GM12878 (cell line): ENCODE measurements around the gene SLC38A4. TPM values are rescaled to one million over a fixed set of nuclear protein-coding genes. Genes with fewer than 3 reads are reported as not detected.

ENCODE experiments used
- ATAC-seq: fragments of 200-7000 bp; cut with Tn5 transposase; 3 replicates; pipeline ENCODE4 v1.9.1; 2020; ENCODE audit warnings: mild to moderate bottlenecking, moderate library complexity
- BruUV-seq: library from RNA; stranded (reverse); fragments of 400-500 nt; replicated peaks from 2 replicates; lab custom pipeline; 2021; lab: Mats Ljungman, UMichigan
- CTCF ChIA-PET: fragments of 300-600 bp; sonication (Branson Sonifier 250); formaldehyde crosslinking; extraction: SDS; loops from one replicate; lab custom pipeline; 2021; ENCODE audit warnings: inconsistent platforms; lab: Yijun Ruan, JAX
- POLR2A ChIA-PET: fragments of 350-600 bp; formaldehyde crosslinking; extraction: SDS; loops from one replicate; lab custom pipeline; 2021; ENCODE audit warnings: inconsistent platforms; lab: Charles Lee
- RAD21 ChIA-PET: fragments of 300-600 bp; sonication (Branson Sonifier 250); formaldehyde crosslinking; loops from one replicate; lab custom pipeline; 2023; ENCODE audit warnings: antibody characterized with exemption; ENCODE audit not compliant: unreplicated experiment; lab: Charles Lee
- SMC1A ChIA-PET: fragments of 300-600 bp; sonication (Branson Sonifier 250); formaldehyde crosslinking; loops from one replicate; lab custom pipeline; 2023; ENCODE audit not compliant: unreplicated experiment, uncharacterized antibody; lab: Charles Lee
- DNase-seq: peaks from one replicate; pipeline ENCODE4 v3.0.0-alpha.2; 2011; ENCODE audit warnings: low read depth, low spot score
- FAIRE-seq: peaks from 3 replicates; lab custom pipeline; 2011; peaks lifted over from hg19 to GRCh38; lab: Jason Lieb, UNC
- H2AFZ ChIP-seq: 2 replicates; pipeline ENCODE4 v1.6.0; 2011; ENCODE audit warnings: low read depth, low read length, control low read depth; ENCODE audit not compliant: control insufficient read depth
- H3K27ac ChIP-seq: 2 replicates; pipeline ENCODE4 v1.5.1; 2011; ENCODE audit warnings: control low read depth; ENCODE audit not compliant: control insufficient read depth, insufficient read depth
- H3K27me3 ChIP-seq, 2 experiments: replicated peaks in 1 of 2; 2 replicates each; pipeline versions ENCODE4 v1.6.0 to v1.6.1; 2011; ENCODE audit warnings: low read length in 1 of 2; ENCODE audit not compliant: control insufficient read depth in 2 of 2, insufficient read depth in 2 of 2
- H3K36me3 ChIP-seq, 2 experiments: 2 replicates each; pipeline ENCODE4 v1.5.1; 2011; ENCODE audit warnings: low read length in 1 of 2; ENCODE audit not compliant: control insufficient read depth in 2 of 2, insufficient read depth in 2 of 2
- H3K4me1 ChIP-seq: 2 replicates; pipeline ENCODE4 v1.6.1; 2011; ENCODE audit warnings: mild to moderate bottlenecking, low read length, moderate library complexity, mixed read lengths; ENCODE audit not compliant: control insufficient read depth, insufficient read depth
- H3K4me2 ChIP-seq: 2 replicates; pipeline ENCODE4 v1.6.0; 2011; ENCODE audit warnings: control low read depth; ENCODE audit not compliant: control insufficient read depth, insufficient read depth
- H3K4me3 ChIP-seq: fragments of 200-600 bp; sonication (generic); 2 replicates; pipeline ENCODE4 v1.5.1; 2016
- H3K79me2 ChIP-seq: 2 replicates; pipeline ENCODE4 v1.6.0; 2011; ENCODE audit warnings: low read length; ENCODE audit not compliant: control insufficient read depth, insufficient read depth
- H3K9ac ChIP-seq: 2 replicates; pipeline ENCODE4 v1.8.0; 2011; ENCODE audit warnings: low read length, control low read depth, mixed read lengths; ENCODE audit not compliant: control insufficient read depth, insufficient read depth
- H3K9me3 ChIP-seq: replicated peaks from 3 replicates; pipeline ENCODE4 v1.5.1; 2011; ENCODE audit warnings: mild to moderate bottlenecking, low read length; ENCODE audit not compliant: control insufficient read depth, insufficient read depth
- H4K20me1 ChIP-seq: 2 replicates; pipeline ENCODE4 v1.6.0; 2011; ENCODE audit not compliant: control insufficient read depth, insufficient read depth
- BACH1 ChIP-seq: fragments of 450-650 bp; IDR thresholded peaks from 2 replicates; pipeline ENCODE4 v1.6.1; 2017; ENCODE audit warnings: mild to moderate bottlenecking, borderline replicate concordance
- CBX3 ChIP-seq: fragments of 200-600 bp; sonication (generic); IDR thresholded peaks from 2 replicates; pipeline ENCODE4 v1.6.1; 2016; ENCODE audit warnings: low read depth, borderline replicate concordance
- CBX5 ChIP-seq: sonication (generic); IDR thresholded peaks from 2 replicates; pipeline ENCODE4 v1.6.1; 2016; ENCODE audit warnings: low read depth, moderate library complexity, mild to moderate bottlenecking, inconsistent platforms
- ETV6 ChIP-seq, 2 experiments: fragments of 450-650 bp in 1 of 2; IDR thresholded peaks in 1 of 2; conservative IDR thresholded peaks in 1 of 2; 2 replicates each; pipeline ENCODE4 v1.6.1; 2014; ENCODE audit warnings: antibody characterized with exemption in 1 of 2, borderline replicate concordance in 1 of 2, low read depth in 1 of 2, mild to moderate bottlenecking in 1 of 2, moderate library complexity in 1 of 2
- EZH2 ChIP-seq: IDR thresholded peaks from 2 replicates; pipeline ENCODE4 v1.6.1; 2012; ENCODE audit warnings: low read depth, mild to moderate bottlenecking, control low read depth, inconsistent platforms, low read length, borderline replicate concordance; ENCODE audit not compliant: control insufficient read depth
- IKZF1 ChIP-seq: fragments of 450-650 bp; conservative IDR thresholded peaks from 2 replicates; pipeline ENCODE4 v1.6.1; 2017; ENCODE audit warnings: antibody characterized with exemption, mild to moderate bottlenecking
- MXI1 ChIP-seq: fragments of 150-350 bp; IDR thresholded peaks from 2 replicates; pipeline ENCODE4 v1.6.1; 2011; ENCODE audit warnings: low read depth, mild to moderate bottlenecking, inconsistent platforms, low read length, improper control_type of control experiment
- NFYB ChIP-seq: IDR thresholded peaks from 2 replicates; pipeline ENCODE4 v1.6.1; 2011; ENCODE audit warnings: low read depth, mild to moderate bottlenecking, low read length, improper control_type of control experiment, moderate library complexity; ENCODE audit not compliant: insufficient read depth
- NRF1 ChIP-seq: conservative IDR thresholded peaks from 2 replicates; pipeline ENCODE4 v1.6.1; 2011; ENCODE audit warnings: mild to moderate bottlenecking, low read depth, low read length, improper control_type of control experiment
- ZBED1 ChIP-seq: IDR thresholded peaks from 2 replicates; pipeline ENCODE4 v1.6.1; 2016; ENCODE audit warnings: borderline replicate concordance
- WGBS: methylation state at CpG from one replicate; pipeline ENCODE4 v1.1.6; 2016; ENCODE audit warnings: low lambda C conversion rate; ENCODE audit not compliant: insufficient replicate concordance, insufficient coverage; ENCODE audit errors: missing lambda C conversion rate; 5-methylcytosine and 5-hydroxymethylcytosine counted together
- in situ Hi-C: fragments of 300-500 bp; cut with MboI; formaldehyde crosslinking; loops from 9 replicates; pipeline ENCODE4 v1.14.3; 2018; ENCODE audit warnings: mixed read lengths
- intact Hi-C: fragments of 100-400 bp; cut with micrococcal nuclease; formaldehyde crosslinking; loops from one replicate; pipeline ENCODE4 v1.14.2; 2022; ENCODE audit not compliant: unreplicated experiment
- polyA plus RNA-seq, 11 experiments: library from polyadenylated mRNA; depleted of rRNA in 4 of 11; unstranded in 6 of 11; stranded (reverse) in 5 of 11; fragments of >200 nt; fragmentation: Nextera tagmentation in 4 of 11; fragmentation: Illumina TruSeq in 1 of 11; extraction: Ambion mirVana in 4 of 11; extraction: Trizol in 1 of 11; gene quantifications; 1 replicate in 1 of 11; 2 replicates in 10 of 11; pipeline versions ENCODE4 v1.2.1 to v1.2.3, GENCODE V29; 2011 to 2016; ENCODE audit warnings: inconsistent platforms in 2 of 11, missing spikeins in 2 of 11, low read depth in 1 of 11
- total RNA-seq, 4 experiments: library from RNA; depleted of rRNA in 3 of 4; stranded (reverse); fragments of >200 nt in 3 of 4; fragmentation: Illumina TruSeq in 1 of 4; extraction: Trizol in 1 of 4; gene quantifications; 2 replicates each; pipeline versions ENCODE4 v1.2.1 to v1.2.3, GENCODE V29; 2013 to 2021
- TF ChIP-seq, protein P1 (sequence below): fragments of 450-650 bp; IDR thresholded peaks from 2 replicates; pipeline ENCODE4 v1.6.1; 2017; ENCODE audit warnings: antibody characterized with exemption, mild to moderate bottlenecking, moderate library complexity
- TF ChIP-seq, protein P2 (sequence below): fragments of 450-650 bp; IDR thresholded peaks from 2 replicates; pipeline ENCODE4 v1.6.1; 2014; ENCODE audit warnings: mild to moderate bottlenecking

SLC38A4 gene
- total and polyA plus RNA-seq, 10 of the 15 experiments (the other 5 are each of a cell fraction or from before 2014, with no cell fraction given) = 0.04 to 0.52 (median 0.13) TPM; not detected in 2

DNA sequence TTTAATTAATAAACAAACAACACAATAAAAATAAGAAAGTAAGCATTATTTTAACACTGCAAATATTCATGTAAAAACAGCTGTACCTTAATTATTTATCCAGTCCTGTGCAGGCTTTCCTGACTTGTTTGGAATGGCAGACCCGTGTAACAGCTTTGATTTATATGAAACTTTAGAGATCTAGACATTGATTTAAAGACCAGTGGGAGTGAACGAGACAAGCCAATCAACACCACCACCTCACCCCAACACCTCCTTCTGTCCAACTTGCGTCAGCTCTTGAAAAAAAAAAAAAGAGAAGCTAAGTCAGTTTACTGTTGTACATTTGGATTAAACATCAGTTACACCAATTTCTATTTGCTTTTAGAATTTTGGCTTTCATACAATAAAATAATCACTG, 22.3 kb downstream of the SLC38A4 start (continued):
- no peak for TF ChIP-seq BACH1

DNA sequence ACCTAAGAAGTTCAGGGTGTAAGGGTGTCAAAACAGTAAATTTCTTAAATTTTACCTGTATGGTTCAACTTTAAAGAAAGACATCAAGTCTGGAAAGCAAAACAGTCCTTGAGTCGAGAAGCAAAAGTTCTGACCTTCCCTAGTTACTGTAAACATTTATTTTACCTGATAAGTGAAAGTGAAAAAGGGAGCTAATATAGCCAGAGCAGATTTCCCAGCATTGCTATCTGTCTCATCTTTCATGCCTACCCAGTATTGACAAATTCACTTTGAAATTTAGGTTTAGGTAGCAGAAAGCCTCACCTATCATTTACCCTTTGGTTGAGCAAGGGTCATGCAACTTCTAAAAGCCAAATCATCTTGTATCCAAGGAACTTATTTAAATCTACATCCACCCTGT, 24.5 kb downstream of the SLC38A4 start:
- H3K4me1 ChIP-seq = no peaks in the 10 kb centered on the region
- no peak overlapping the region for H3K27ac ChIP-seq
- no peak overlapping the region for H3K9ac ChIP-seq
- WGBS = 21% methylated on average over 1 of the region's 1 CpG
- no peak overlapping the region for H2AFZ ChIP-seq
- no peaks in the 10 kb centered on the region for H3K36me3 ChIP-seq
- POLR2A ChIA-PET = interaction anchor here (0.6 kb wide), 1 partner anchor 65 kb away, joined by 3 read pairs; no protein-coding TSS in a partner anchor
- no peaks in the 10 kb centered on the region for H3K9me3 ChIP-seq
- H3K4me2 ChIP-seq = no peak overlapping the region
- H3K79me2 ChIP-seq = no peaks in the 10 kb centered on the region
- FAIRE-seq (no peak), DNase-seq (no peak), ATAC-seq (no peak)
- BruUV-seq = no TSS peak
- RAD21 ChIA-PET = no interaction called here
- H3K27me3 ChIP-seq = no peaks in the 10 kb centered on the region; a peak in 2 of 4 replicates
- intact Hi-C loops (no loop called here), in situ Hi-C loops (no loop called here)
- H3K4me3 ChIP-seq = no peak overlapping the region
- CTCF ChIA-PET = interaction anchor here (0.6 to 1.3 kb wide), 3 partner anchors 10 to 81 kb away, joined by 3 read pairs; no protein-coding TSS in a partner anchor
- TF ChIP-seq CBX3 = no peak
- TF ChIP-seq BACH1 = no peak
- no peak for TF ChIP-seq NRF1
- no peak for TF ChIP-seq NFYB
- TF ChIP-seq CBX5 = no peak
- TF ChIP-seq ETV6 (conservative IDR thresholded peaks at IDR 0.05 in 1 of 2, IDR thresholded peaks at IDR 0.05 in 1 of 2; ENCODE audit: borderline replicate concordance in 1 of 2, low read depth in 1 of 2) = no peak
- no peak for TF ChIP-seq ZBED1
- no peak for TF ChIP-seq MXI1
- no peak for TF ChIP-seq IKZF1
- no peak for TF ChIP-seq EZH2
- TF ChIP-seq, protein P1, sequence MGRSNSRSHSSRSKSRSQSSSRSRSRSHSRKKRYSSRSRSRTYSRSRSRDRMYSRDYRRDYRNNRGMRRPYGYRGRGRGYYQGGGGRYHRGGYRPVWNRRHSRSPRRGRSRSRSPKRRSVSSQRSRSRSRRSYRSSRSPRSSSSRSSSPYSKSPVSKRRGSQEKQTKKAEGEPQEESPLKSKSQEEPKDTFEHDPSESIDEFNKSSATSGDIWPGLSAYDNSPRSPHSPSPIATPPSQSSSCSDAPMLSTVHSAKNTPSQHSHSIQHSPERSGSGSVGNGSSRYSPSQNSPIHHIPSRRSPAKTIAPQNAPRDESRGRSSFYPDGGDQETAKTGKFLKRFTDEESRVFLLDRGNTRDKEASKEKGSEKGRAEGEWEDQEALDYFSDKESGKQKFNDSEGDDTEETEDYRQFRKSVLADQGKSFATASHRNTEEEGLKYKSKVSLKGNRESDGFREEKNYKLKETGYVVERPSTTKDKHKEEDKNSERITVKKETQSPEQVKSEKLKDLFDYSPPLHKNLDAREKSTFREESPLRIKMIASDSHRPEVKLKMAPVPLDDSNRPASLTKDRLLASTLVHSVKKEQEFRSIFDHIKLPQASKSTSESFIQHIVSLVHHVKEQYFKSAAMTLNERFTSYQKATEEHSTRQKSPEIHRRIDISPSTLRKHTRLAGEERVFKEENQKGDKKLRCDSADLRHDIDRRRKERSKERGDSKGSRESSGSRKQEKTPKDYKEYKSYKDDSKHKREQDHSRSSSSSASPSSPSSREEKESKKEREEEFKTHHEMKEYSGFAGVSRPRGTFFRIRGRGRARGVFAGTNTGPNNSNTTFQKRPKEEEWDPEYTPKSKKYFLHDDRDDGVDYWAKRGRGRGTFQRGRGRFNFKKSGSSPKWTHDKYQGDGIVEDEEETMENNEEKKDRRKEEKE = no peak
- TF ChIP-seq, protein P2, sequence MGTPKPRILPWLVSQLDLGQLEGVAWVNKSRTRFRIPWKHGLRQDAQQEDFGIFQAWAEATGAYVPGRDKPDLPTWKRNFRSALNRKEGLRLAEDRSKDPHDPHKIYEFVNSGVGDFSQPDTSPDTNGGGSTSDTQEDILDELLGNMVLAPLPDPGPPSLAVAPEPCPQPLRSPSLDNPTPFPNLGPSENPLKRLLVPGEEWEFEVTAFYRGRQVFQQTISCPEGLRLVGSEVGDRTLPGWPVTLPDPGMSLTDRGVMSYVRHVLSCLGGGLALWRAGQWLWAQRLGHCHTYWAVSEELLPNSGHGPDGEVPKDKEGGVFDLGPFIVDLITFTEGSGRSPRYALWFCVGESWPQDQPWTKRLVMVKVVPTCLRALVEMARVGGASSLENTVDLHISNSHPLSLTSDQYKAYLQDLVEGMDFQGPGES = no peak
- SMC1A ChIA-PET = interaction anchor here (1.3 kb wide), 1 partner anchor 21 kb away, joined by 3 read pairs; no protein-coding TSS in a partner anchor
- H4K20me1 ChIP-seq = no peaks in the 10 kb centered on the region
